BE2C (cell line): ENCODE measurements around the gene CEBPE.

Experiments
- DNase-seq: peaks from one replicate; pipeline ENCODE4 v3.0.0-alpha.2; 2020
- H3K27me3 ChIP-seq: fragments of 250-450 bp; sonication (Bioruptor Pico); 2 replicates; pipeline ENCODE4 v1.5.1; 2020; ENCODE audit warnings: mild to moderate bottlenecking
- H3K36me3 ChIP-seq: fragments of 250-450 bp; sonication (Bioruptor Pico); 2 replicates; pipeline ENCODE4 v1.5.1; 2020; ENCODE audit warnings: mild to moderate bottlenecking
- H3K4me1 ChIP-seq: fragments of 250-450 bp; sonication (Bioruptor Pico); 2 replicates; pipeline ENCODE4 v1.5.1; 2020
- H3K4me3 ChIP-seq: 2 replicates; pipeline ENCODE4 v1.5.1; 2011; ENCODE audit warnings: low read depth, low read length
- H3K9me3 ChIP-seq: fragments of 250-450 bp; sonication (Bioruptor Pico); 2 replicates; pipeline ENCODE4 v1.5.1; 2020
- CTCF ChIP-seq: IDR thresholded peaks from 2 replicates; pipeline ENCODE4 v1.5.1; 2012; ENCODE audit warnings: mild to moderate bottlenecking, low read depth, low read length

Gene CEBPE

GRCh38 chr14:23078692-23079116 lies 40.4 kb downstream of the CEBPE start:
- H3K4me3 ChIP-seq = no peak overlapping the region
- no peak for DNase-seq
- peaks cover 84% of the 10 kb centered on the region for H3K36me3 ChIP-seq
- TF ChIP-seq CTCF = no peak
- no peaks in the 10 kb centered on the region for H3K27me3 ChIP-seq
- no peaks in the 10 kb centered on the region for H3K9me3 ChIP-seq
- H3K4me1 ChIP-seq = no peaks in the 10 kb centered on the region

- Histone ChIP-seq H3K4me3 (no peak overlapping the region), H3K4me1 (no peaks in the 10 kb centered on the region), H3K36me3 (peaks cover 83% of the 10 kb centered on the region), H3K27me3 (no peaks in the 10 kb centered on the region), H3K9me3 (no peaks in the 10 kb centered on the region)
- DNase-seq = no peak
- TF ChIP-seq CTCF = no peak
Measured at GRCh38 chr14:23077962-23078361, 41.1 kb downstream of the CEBPE start.

- peak; percentile 80 for TF ChIP-seq CTCF
- H3K9me3 ChIP-seq = no peaks in the 10 kb centered on the region
- no peaks in the 10 kb centered on the region for H3K27me3 ChIP-seq
- H3K4me1 ChIP-seq = peaks cover 10% of the 10 kb centered on the region
- peak; percentile 44 for DNase-seq
- peaks cover 86% of the 10 kb centered on the region for H3K36me3 ChIP-seq
- no peak overlapping the region for H3K4me3 ChIP-seq
Measured at GRCh38 chr14:23076785-23077408, 42.2 kb downstream of the CEBPE start.

GRCh38 chr14:23074906-23075305 lies 44.1 kb downstream of the CEBPE start:
- DNase-seq = no peak
- no peaks in the 10 kb centered on the region for H3K9me3 ChIP-seq
- H3K36me3 ChIP-seq = peaks cover 66% of the 10 kb centered on the region
- no peak overlapping the region for H3K4me3 ChIP-seq
- peaks cover 14% of the 10 kb centered on the region for H3K4me1 ChIP-seq
- no peak for TF ChIP-seq CTCF
- no peaks in the 10 kb centered on the region for H3K27me3 ChIP-seq

- Histone ChIP-seq H3K4me1 (peaks cover 23% of the 10 kb centered on the region), H3K4me3 (peak overlapping the region; percentile 99), H3K27me3 (no peaks in the 10 kb centered on the region), H3K9me3 (no peaks in the 10 kb centered on the region), H3K36me3 (peaks cover 57% of the 10 kb centered on the region)
- DNase-seq = no peak
- no peak for TF ChIP-seq CTCF
Measured at GRCh38 chr14:23071921-23072539, 47.0 kb downstream of the CEBPE start.

GRCh38 chr14:23071244-23071920 lies 47.7 kb downstream of the CEBPE start:
- H3K9me3 ChIP-seq = no peaks in the 10 kb centered on the region
- H3K36me3 ChIP-seq = peaks cover 56% of the 10 kb centered on the region
- peak; percentile 89 for DNase-seq
- no peak for TF ChIP-seq CTCF
- H3K4me1 ChIP-seq = peaks cover 23% of the 10 kb centered on the region
- no peaks in the 10 kb centered on the region for H3K27me3 ChIP-seq
- H3K4me3 ChIP-seq = peak overlapping the region; percentile 99
